HL-60/S4 treated with phorbol 12-myristate 13-acetate at 8.2 ng/mL for 4 days and 3 days (cell line): Measurements from ENCODE around the gene CGRRF1.

Experiments
- in situ Hi-C: fragments of 300-500 bp; cut with MboI; formaldehyde crosslinking; loops from 2 replicates; pipeline ENCODE4 v1.15.0; 2022; ENCODE audit warnings: low sequenced_read_pairs

The CGRRF1 gene

GRCh38 chr14:54489731-54490444, 19.8 kb upstream of the CGRRF1 start:
- in situ Hi-C loops: no loop called here

DNA sequence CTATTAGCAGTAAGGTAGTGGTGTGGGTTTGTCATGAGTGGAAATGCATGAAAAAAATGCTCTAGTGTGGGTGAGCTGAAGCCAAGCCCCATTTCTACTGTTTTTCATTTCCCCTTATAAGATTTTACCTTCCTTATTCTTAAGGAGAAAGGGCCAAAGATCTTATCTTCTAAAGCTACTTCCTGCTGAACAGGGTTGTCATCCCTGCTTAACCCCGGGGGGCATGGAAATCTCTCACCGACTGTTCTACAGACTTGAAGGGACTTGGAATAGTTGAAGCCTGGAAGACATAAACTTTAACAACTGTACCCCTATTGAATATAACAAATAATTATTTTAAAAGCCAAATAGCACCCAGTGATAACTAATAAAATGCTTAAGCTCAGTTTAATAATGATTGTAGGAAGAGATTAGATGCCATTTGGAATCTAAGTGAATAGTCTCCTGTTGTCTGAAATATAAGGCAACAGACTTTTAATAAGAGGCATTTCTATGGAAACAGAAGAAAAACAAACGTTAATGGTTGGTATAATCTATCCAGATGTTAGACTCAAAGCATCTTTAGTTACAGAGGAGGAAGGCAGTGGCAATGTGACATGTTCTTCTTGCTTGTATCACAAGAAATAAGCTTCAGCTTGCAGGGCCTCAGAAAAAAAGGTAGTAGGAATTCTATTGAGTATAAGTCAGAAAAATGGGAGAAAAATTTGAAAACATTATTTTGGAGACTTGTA, 19.1 kb upstream of the CGRRF1 start:
- in situ Hi-C loops: no loop called here

- in situ Hi-C loops: no loop called here
Measured at GRCh38 chr14:54493293-54493692, 16.4 kb upstream of the CGRRF1 start.

DNA sequence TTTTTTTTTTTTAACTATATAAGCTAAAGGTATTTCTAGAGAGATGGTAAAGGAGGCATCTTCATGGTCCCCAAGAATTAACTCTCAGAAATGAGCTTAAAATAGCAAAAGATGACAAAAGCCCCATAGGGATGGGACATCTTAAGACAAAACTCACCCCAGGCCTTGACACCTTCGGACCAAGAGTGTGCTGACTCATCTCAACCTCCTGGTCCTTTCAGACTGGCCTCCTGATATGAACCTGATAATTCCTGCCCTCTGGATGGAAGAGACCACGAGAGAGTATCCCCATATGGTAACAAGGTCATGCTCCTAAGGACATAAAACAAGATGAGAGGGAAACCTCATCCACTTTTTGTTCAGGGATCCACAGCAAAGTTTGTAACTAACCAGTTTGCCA, 12.5 kb upstream of the CGRRF1 start:
- in situ Hi-C loops: no loop called here

- in situ Hi-C loops: no loop called here
Measured at GRCh38 chr14:54498095-54498531, 11.6 kb upstream of the CGRRF1 start.

GRCh38 chr14:54498579-54498978, 11.1 kb upstream of the CGRRF1 start:
- in situ Hi-C loops: no loop called here

DNA sequence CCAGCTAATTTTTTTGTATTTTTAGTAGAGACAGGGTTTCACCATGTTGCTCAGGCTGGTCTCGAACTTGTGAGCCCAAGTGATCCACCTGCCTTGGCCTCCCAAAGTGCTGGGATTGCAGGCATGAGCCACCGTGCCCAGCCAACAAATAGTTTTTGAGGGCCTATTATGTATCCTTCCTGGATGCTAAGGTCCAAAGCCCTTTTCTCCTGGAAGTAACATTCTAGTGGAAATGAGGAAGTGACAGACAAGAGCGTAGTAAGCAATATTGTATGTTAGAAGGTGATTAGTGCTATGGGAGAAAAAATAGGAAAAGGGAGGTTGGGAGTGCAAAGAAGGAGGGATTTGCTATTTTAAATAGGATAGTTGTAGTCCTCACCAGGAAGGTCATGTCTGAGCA, 9.0 kb upstream of the CGRRF1 start:
- in situ Hi-C loops: no loop called here

DNA sequence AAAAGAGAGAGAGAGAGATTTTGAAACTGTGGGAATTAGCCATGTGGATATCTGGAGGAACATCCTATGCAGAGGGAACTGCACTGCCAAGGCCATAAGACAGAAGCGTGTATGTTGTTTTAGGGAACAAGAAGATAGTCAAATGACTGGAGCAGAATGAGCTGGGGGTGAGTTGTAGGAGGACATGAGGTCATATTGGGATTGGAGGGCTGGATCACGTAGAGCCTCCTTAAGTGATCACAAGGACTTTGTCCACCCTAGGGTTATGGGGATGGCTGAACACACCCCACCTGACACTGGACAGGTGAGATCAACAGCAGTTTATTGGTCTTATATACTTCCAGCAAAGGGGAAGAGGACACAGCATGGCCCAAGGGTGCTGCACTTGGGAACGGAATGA, 8.2 kb upstream of the CGRRF1 start:
- in situ Hi-C loops: no loop called here

DNA sequence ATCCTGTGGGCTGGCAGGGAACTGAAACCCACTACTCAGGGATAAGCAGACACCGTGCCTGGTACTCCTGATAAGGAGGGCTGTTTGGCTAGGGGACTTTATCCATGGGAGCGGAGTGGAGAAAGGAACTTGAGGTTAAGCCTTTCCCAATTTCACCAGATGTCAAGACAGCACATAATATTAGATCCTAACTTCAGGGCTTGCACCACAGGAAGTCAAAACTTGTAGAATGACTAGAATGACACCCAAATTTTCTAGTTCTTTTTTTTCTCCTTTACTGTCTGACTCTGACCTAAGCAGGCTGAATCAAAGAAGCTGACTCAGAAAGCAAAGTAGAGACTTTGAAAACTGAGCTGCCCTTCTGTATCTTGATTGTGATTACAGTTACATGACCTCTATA, 7.1 kb upstream of the CGRRF1 start:
- in situ Hi-C loops: no loop called here

- in situ Hi-C loops: no loop called here
Measured at GRCh38 chr14:54503486-54503885, 6.2 kb upstream of the CGRRF1 start.

DNA sequence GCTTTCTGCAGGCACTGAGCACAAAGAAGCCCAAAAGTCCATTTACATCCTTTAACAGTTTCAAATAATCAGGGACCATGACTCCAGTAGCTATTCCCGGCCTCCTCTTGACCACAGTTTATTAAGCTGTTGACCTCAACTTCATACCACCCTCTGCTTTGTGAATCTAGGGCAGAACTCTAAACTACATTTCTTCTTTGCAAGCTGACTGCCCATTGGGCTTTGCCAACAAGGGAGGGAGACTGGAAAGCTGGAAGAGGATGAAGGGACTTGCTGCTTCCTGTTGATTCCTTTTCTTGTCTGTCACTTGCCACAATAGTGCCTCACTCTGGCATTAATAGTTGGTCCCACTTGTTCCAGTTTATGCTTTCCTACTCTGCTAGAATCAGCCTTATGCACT, 2.7 kb downstream of the CGRRF1 start:
- in situ Hi-C loops: no loop called here

- in situ Hi-C loops: no loop called here
Measured at GRCh38 chr14:54515670-54516069, 6.0 kb downstream of the CGRRF1 start.

- in situ Hi-C loops: no loop called here
Measured at GRCh38 chr14:54516709-54517108, 7.0 kb downstream of the CGRRF1 start.

DNA sequence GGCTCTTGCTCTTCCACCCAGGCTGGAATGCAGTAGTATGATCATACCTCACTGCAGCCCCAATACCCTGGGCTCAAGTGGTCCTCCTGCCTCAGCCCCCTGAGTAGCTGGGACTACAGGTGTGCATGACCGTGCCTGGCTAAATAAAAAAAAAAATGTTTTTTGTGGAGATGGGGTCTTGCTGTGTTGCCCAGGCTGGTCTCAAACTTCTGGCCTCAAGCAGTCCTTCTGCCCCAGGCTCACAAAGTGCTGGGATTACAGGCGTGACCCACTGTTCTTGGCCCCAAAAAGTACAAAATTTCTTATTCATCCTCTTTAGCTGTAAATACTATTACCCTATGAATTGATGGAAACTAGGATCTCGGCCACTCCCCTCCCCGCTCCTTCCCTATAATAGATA, 14.7 kb downstream of the CGRRF1 start:
- in situ Hi-C loops: no loop called here

GRCh38 chr14:54528973-54529372, 19.3 kb downstream of the CGRRF1 start:
- in situ Hi-C loops: no loop called here

DNA sequence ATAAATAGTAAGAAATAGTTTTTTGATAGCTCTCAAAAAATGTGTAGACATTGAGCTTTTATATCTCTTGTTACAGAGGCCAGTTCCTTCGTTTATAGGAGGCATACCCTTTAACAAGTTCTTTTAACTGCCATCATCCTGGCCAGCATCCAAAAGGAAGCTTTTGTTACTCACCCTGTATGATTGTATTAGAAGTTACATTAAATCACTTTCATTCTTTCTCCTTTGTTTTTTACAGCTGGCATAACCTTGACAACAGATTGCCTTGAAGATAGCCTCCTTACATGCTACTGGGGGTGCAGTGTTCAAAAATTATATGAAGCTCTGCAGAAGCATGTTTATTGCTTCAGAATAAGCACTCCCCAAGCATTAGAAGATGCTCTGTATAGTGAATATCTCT, 20.1 kb downstream of the CGRRF1 start:
- in situ Hi-C loops: no loop called here

DNA sequence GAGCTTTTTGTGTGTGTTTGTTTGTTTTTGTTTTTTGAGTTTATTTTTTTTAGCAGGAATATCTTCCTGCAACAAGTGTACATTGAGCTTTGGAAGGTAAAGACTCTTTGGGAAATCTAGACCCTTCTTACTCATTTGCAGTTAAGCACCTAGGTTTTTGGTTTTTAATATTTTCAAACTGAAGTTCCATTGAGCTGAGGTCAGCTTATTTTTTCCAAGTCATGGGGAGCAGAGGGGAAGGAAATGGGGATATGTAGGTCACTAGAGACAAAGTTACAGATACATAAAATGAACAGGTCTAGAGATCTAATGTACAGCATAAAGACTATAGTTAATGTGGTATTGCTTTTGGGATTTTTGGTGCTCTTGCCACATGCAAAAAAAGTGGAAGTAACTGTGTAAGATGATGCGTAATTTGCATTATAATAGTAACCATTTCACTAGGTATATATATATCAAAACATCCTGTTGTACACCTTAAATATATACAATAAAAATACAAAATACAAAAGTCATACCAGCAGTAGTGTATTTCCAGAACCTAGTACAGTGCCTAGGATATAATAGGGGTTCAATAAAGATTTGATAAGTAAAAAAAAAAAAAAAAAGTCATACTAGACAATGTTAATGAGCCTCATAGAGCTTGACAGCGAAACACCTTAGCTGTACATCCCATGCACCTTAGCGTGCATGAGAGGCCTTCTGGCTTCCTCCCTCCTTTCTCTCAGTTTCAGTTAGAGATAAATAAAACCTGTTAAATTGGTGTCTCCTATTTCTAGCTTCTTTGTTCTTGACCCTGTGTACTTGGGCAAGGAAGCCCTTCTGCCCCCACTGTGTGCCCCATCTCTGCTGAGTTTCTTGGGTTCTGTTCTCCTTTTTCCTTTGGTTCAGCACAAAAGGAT, 22.7 kb downstream of the CGRRF1 start:
- in situ Hi-C loops: no loop called here

DNA sequence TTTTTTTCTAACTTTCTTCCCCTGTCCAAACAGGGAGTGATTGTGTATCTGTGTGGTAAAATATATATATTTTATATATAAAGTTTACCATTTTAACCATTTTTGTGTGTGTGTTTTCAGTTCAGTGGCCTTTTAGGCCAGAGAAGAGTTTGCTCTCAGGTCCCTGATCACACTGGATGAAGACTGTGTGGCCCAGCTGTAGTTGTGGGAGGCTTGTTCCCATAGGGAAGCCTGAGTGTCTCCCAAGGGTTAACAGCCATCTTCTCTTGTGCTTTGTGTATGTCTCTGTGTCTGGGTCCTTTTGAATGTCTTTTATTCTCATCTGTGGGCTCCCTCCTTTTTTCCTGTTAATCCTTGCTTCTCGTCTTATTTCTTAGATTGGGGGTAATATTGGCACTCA, 23.4 kb downstream of the CGRRF1 start:
- in situ Hi-C loops: no loop called here

- in situ Hi-C loops: no loop called here
Measured at GRCh38 chr14:54535126-54535525, 25.4 kb downstream of the CGRRF1 start.

DNA sequence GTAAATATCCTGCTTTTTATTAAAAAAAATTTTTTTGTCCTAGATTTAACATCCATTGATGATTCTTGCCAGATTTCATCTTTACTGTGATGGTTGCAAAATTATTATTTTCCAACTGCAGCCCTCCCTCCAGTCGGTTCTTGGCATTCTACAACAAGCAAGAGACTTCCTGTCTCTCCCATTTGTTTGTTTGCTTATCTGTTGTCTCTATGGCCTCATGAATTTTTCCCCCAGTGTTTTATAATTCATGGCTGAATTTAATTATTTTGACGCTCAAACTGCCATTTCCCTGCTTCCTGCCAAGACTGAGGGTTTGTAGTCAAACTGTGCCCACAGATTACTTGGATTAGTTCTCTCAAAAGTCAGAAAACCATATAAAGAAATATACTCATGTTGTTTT, 25.9 kb downstream of the CGRRF1 start:
- in situ Hi-C loops: no loop called here

GRCh38 chr14:54537651-54538050, 27.9 kb downstream of the CGRRF1 start:
- in situ Hi-C loops: no loop called here

GRCh38 chr14:54538055-54538454, 28.3 kb downstream of the CGRRF1 start:
- in situ Hi-C loops: no loop called here
